Astrocyte (in vitro differentiated cells and primary cell): ENCODE measurements around the gene THUMPD2. TPM values are rescaled to one million over a fixed set of nuclear protein-coding genes. Genes with fewer than 3 reads are reported as not detected.
A peak's percentile ranks its signal among the peaks of the same experiment; 100 is the strongest.

Source experiments
- DNase-seq: peaks from one replicate; pipeline ENCODE4 v3.0.0-alpha.2; 2010; ENCODE audit warnings: low read depth
- FAIRE-seq: peaks from 2 replicates; lab custom pipeline; 2011; peaks lifted over from hg19 to GRCh38; lab: Jason Lieb, UNC
- H2AFZ ChIP-seq: 2 replicates; pipeline ENCODE4 v1.6.0; 2012; ENCODE audit warnings: low read depth, low read length, inconsistent platforms
- H3K27ac ChIP-seq: 2 replicates; pipeline ENCODE4 v1.5.1; 2011; ENCODE audit warnings: low read depth, low read length, inconsistent platforms
- H3K27me3 ChIP-seq: 2 replicates; pipeline ENCODE4 v1.6.0; 2011; ENCODE audit warnings: low read length, inconsistent platforms; ENCODE audit not compliant: insufficient read depth
- H3K36me3 ChIP-seq: 2 replicates; pipeline ENCODE4 v1.5.1; 2011; ENCODE audit warnings: low read length, inconsistent platforms; ENCODE audit not compliant: insufficient read depth
- H3K4me1 ChIP-seq: 2 replicates; pipeline ENCODE4 v1.5.1; 2011; ENCODE audit warnings: low read length, inconsistent platforms; ENCODE audit not compliant: insufficient read depth
- H3K4me2 ChIP-seq: 2 replicates; pipeline ENCODE4 v1.6.0; 2012; ENCODE audit warnings: low read length, inconsistent platforms
- H3K4me3 ChIP-seq: 2 replicates; pipeline ENCODE4 v1.5.1; 2011; ENCODE audit warnings: low read depth, mild to moderate bottlenecking, low read length, inconsistent platforms; ENCODE audit not compliant: insufficient read depth
- H3K79me2 ChIP-seq: 2 replicates; pipeline ENCODE4 v1.6.0; 2012; ENCODE audit warnings: mild to moderate bottlenecking, low read length, inconsistent platforms; ENCODE audit not compliant: insufficient read depth
- H3K9ac ChIP-seq: 2 replicates; pipeline ENCODE4 v1.6.0; 2012; ENCODE audit warnings: mild to moderate bottlenecking, low read length, inconsistent platforms
- H3K9me3 ChIP-seq: 2 replicates; pipeline ENCODE4 v1.5.1; 2012; ENCODE audit warnings: low read depth, mild to moderate bottlenecking, low read length, inconsistent platforms; ENCODE audit not compliant: insufficient read depth
- H4K20me1 ChIP-seq: 2 replicates; pipeline ENCODE4 v1.6.0; 2012; ENCODE audit warnings: low read length, inconsistent platforms; ENCODE audit not compliant: insufficient read depth
- H3K27ac Mint-ChIP-seq: one replicate; pipeline ENCODE4 v1.8.0; 2021; ENCODE audit warnings: mild to moderate bottlenecking, mixed read lengths; ENCODE audit not compliant: unreplicated experiment
- H3K27me3 Mint-ChIP-seq: one replicate; pipeline ENCODE4 v1.8.0; 2021; ENCODE audit warnings: low read depth, mixed read lengths; ENCODE audit not compliant: unreplicated experiment
- H3K36me3 Mint-ChIP-seq: one replicate; pipeline ENCODE4 v1.8.0; 2021; ENCODE audit warnings: low read depth, mixed read lengths; ENCODE audit not compliant: unreplicated experiment
- H3K4me1 Mint-ChIP-seq: one replicate; pipeline ENCODE4 v1.8.0; 2021; ENCODE audit warnings: low read depth, mixed read lengths; ENCODE audit not compliant: unreplicated experiment
- H3K4me3 Mint-ChIP-seq: one replicate; pipeline ENCODE4 v1.8.0; 2021; ENCODE audit warnings: mild to moderate bottlenecking, moderate library complexity, mixed read lengths; ENCODE audit not compliant: unreplicated experiment
- H3K9me3 Mint-ChIP-seq: one replicate; pipeline ENCODE4 v1.8.0; 2021; ENCODE audit warnings: mild to moderate bottlenecking, mixed read lengths; ENCODE audit not compliant: unreplicated experiment
- EZH2 ChIP-seq: IDR thresholded peaks from 2 replicates; pipeline ENCODE4 v1.6.1; 2012; ENCODE audit warnings: mild to moderate bottlenecking, low read length, inconsistent platforms; ENCODE audit not compliant: insufficient read depth
- total RNA-seq: library from RNA; stranded (reverse); gene quantifications from 2 replicates; pipeline ENCODE4 v1.2.1, GENCODE V29; 2021
- TF ChIP-seq, protein P1 (sequence below): IDR thresholded peaks from 2 replicates; pipeline ENCODE4 v1.5.1; 2011; ENCODE audit warnings: low read depth, mild to moderate bottlenecking, inconsistent platforms, low read length, moderate library complexity; ENCODE audit not compliant: insufficient read depth

Gene THUMPD2
- total RNA-seq, 1 donor from 2014 or later, result 11.5 TPM

DNA sequence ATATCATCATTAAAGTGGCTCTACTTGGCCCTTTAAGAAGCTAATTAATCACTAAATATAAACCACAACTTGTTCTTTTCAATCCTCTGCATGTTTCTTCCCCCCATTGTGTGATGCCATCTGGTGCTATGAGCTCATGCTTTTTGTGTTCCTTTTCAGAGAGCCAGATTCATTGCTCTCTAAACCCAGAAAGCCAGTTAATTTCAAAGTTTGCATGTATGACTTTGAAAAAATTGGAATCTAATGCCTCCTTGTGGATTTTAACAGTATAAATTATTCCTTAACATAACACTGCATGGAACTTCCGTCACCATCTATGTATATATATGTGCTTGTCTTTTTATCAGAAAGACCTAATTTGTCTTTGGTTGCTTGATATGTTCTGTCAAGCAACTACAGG lies 82.2 kb downstream of the THUMPD2 start:
- peaks cover 13% of the 10 kb centered on the region for H3K36me3 Mint-ChIP-seq
- no peak overlapping the region for H2AFZ ChIP-seq
- H3K79me2 ChIP-seq, result no peaks in the 10 kb centered on the region
- H3K4me3 Mint-ChIP-seq, result no peak overlapping the region
- H3K4me1 ChIP-seq, result peaks cover 14% of the 10 kb centered on the region
- no peaks in the 10 kb centered on the region for H4K20me1 ChIP-seq
- H3K9me3 Mint-ChIP-seq, result peaks cover 18% of the 10 kb centered on the region
- H3K4me2 ChIP-seq, result no peak overlapping the region
- H3K4me3 ChIP-seq, result no peak overlapping the region
- TF ChIP-seq EZH2, result no peak
- TF ChIP-seq, protein P1, sequence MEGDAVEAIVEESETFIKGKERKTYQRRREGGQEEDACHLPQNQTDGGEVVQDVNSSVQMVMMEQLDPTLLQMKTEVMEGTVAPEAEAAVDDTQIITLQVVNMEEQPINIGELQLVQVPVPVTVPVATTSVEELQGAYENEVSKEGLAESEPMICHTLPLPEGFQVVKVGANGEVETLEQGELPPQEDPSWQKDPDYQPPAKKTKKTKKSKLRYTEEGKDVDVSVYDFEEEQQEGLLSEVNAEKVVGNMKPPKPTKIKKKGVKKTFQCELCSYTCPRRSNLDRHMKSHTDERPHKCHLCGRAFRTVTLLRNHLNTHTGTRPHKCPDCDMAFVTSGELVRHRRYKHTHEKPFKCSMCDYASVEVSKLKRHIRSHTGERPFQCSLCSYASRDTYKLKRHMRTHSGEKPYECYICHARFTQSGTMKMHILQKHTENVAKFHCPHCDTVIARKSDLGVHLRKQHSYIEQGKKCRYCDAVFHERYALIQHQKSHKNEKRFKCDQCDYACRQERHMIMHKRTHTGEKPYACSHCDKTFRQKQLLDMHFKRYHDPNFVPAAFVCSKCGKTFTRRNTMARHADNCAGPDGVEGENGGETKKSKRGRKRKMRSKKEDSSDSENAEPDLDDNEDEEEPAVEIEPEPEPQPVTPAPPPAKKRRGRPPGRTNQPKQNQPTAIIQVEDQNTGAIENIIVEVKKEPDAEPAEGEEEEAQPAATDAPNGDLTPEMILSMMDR, result peak; percentile 41
- H3K27ac Mint-ChIP-seq, result peak overlapping the region; percentile 96
- FAIRE-seq, result peak; percentile 52
- no peaks in the 10 kb centered on the region for H3K9me3 ChIP-seq
- H3K4me1 Mint-ChIP-seq, result peaks cover 26% of the 10 kb centered on the region
- no peaks in the 10 kb centered on the region for H3K36me3 ChIP-seq
- peak overlapping the region; percentile 73 for H3K27ac ChIP-seq
- DNase-seq, result peak; percentile 87
- H3K9ac ChIP-seq, result peak overlapping the region; percentile 40
- H3K27me3 ChIP-seq, result no peaks in the 10 kb centered on the region
- H3K27me3 Mint-ChIP-seq, result no peaks in the 10 kb centered on the region

DNA sequence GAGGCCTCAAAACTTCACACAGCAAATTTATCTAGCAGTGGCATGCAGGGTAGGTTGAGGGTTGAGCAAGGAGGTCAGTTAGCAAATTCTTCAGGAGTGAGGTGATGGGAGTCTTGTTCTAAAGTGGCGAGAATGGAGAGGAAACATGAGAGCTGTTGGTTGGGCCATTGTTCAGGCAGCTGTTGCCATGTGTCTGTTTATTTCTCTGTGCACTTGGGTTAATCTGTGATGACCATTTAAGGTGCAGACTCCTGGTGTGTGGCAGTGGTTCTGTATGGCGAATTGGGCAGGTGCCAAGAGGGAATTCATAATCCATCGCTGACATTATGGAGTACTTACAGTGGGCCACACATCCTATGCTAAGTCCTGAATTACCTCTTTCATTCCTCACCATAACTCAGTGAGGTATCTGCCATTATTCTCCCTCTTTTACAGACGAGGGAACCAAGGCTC lies 82.9 kb downstream of the THUMPD2 start:
- H3K4me1 Mint-ChIP-seq, result peaks cover 26% of the 10 kb centered on the region
- Histone ChIP-seq H3K4me1 (peaks cover 14% of the 10 kb centered on the region), H3K27me3 (no peaks in the 10 kb centered on the region), H3K4me3 (no peak overlapping the region), H3K79me2 (no peaks in the 10 kb centered on the region), H3K9me3 (no peaks in the 10 kb centered on the region), H3K36me3 (no peaks in the 10 kb centered on the region), H3K27ac (peak overlapping the region; percentile 73), H3K4me2 (peak overlapping the region; percentile 8), H3K9ac (peak overlapping the region; percentile 40), H4K20me1 (no peaks in the 10 kb centered on the region), H2AFZ (peak overlapping the region; percentile 64)
- H3K27ac Mint-ChIP-seq, result peak overlapping the region; percentile 96
- DNase-seq (peak; percentile 95), FAIRE-seq (no peak)
- H3K36me3 Mint-ChIP-seq, result peaks cover 8% of the 10 kb centered on the region
- H3K27me3 Mint-ChIP-seq, result no peaks in the 10 kb centered on the region
- H3K4me3 Mint-ChIP-seq, result peak overlapping the region; percentile 30
- peaks cover 11% of the 10 kb centered on the region for H3K9me3 Mint-ChIP-seq
- TF ChIP-seq, protein P1, result no peak
- no peak for TF ChIP-seq EZH2

DNA sequence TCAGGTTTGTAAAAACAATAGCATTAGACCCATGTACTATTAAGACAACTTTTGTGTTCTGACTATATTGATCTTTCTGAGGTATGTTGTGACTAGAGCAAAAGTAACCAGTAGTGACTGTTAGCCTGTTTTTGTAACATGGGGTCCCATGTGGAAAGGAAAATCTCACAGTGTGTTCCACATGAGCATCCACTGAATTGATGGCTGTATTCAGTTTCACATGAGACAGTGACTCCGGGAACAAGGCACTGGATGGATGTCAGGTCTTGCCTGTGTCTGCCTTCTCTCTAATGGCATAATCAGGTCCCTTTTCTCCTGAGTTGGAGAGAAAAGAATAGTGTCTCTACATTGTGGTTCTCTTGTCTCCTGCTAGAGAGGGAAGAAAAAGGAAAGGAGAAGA lies 85.8 kb downstream of the THUMPD2 start:
- Histone ChIP-seq H3K79me2 (no peaks in the 10 kb centered on the region), H3K27ac (no peak overlapping the region), H3K9me3 (no peaks in the 10 kb centered on the region), H3K27me3 (no peaks in the 10 kb centered on the region), H4K20me1 (no peaks in the 10 kb centered on the region), H2AFZ (no peak overlapping the region), H3K4me2 (no peak overlapping the region), H3K9ac (no peak overlapping the region), H3K4me3 (no peak overlapping the region), H3K4me1 (peaks cover 14% of the 10 kb centered on the region), H3K36me3 (no peaks in the 10 kb centered on the region)
- no peak overlapping the region for H3K4me3 Mint-ChIP-seq
- H3K36me3 Mint-ChIP-seq, result peaks cover 2% of the 10 kb centered on the region
- peaks cover 5% of the 10 kb centered on the region for H3K9me3 Mint-ChIP-seq
- peaks cover 30% of the 10 kb centered on the region for H3K4me1 Mint-ChIP-seq
- TF ChIP-seq EZH2, result no peak
- TF ChIP-seq, protein P1, result no peak
- no peak overlapping the region for H3K27ac Mint-ChIP-seq
- FAIRE-seq (no peak), DNase-seq (no peak)
- no peaks in the 10 kb centered on the region for H3K27me3 Mint-ChIP-seq
